Measurements from ENCODE around the gene KCTD13. TPM values are rescaled to one million over a fixed set of nuclear protein-coding genes. Genes with fewer than 3 reads are reported as not detected.
"Not testable (repeated sequence)": the region's sequence is repeated elsewhere in the genome, so short reads cannot be mapped to it uniquely, and the experiment has no call there.

Gene KCTD13
- total RNA-seq, 1 donor from 2014 or later: 38.2 TPM

- Histone ChIP-seq H3K27me3 (ENCODE audit: control insufficient read depth, insufficient read depth, low read length) (peaks cover 26% of the 10 kb centered on the region), H3K36me3 (ENCODE audit: control insufficient read depth, insufficient read depth, low read length) (no peaks in the 10 kb centered on the region), H3K4me3 (ENCODE audit: low read depth, low read length) (no peak overlapping the region)
- DNase-seq (ENCODE audit: low read depth): no peak
- TF ChIP-seq, protein P1, sequence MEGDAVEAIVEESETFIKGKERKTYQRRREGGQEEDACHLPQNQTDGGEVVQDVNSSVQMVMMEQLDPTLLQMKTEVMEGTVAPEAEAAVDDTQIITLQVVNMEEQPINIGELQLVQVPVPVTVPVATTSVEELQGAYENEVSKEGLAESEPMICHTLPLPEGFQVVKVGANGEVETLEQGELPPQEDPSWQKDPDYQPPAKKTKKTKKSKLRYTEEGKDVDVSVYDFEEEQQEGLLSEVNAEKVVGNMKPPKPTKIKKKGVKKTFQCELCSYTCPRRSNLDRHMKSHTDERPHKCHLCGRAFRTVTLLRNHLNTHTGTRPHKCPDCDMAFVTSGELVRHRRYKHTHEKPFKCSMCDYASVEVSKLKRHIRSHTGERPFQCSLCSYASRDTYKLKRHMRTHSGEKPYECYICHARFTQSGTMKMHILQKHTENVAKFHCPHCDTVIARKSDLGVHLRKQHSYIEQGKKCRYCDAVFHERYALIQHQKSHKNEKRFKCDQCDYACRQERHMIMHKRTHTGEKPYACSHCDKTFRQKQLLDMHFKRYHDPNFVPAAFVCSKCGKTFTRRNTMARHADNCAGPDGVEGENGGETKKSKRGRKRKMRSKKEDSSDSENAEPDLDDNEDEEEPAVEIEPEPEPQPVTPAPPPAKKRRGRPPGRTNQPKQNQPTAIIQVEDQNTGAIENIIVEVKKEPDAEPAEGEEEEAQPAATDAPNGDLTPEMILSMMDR (IDR thresholded peaks at IDR 0.05; ENCODE audit: insufficient read depth, low read length, poor library complexity, severe bottlenecking): no peak
Measured at GRCh38 chr16:29876217-29876593, 49.8 kb downstream of the KCTD13 start.

DNA sequence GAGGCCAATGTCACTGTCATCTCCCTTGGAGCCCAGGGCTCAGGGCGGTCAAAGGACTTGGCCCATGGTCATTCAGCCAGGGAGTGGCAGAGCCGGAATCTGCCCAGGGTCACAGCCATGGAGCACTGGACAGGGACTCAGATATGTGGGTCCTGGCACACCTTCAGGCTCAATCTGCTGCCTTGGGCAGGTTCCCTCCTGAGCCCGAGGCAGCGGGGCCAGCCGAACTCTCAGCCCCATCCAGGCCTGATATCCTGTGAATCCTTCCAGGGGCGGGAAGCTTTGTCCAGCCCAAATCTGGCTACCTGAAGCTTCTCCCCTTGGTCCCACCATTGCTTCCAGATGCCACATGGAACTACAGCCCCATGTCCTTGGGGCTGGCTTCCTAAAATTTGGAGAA, 50.8 kb downstream of the KCTD13 start:
- Histone ChIP-seq H3K36me3 (ENCODE audit: control insufficient read depth, insufficient read depth, low read length) (no peaks in the 10 kb centered on the region), H3K27me3 (ENCODE audit: control insufficient read depth, insufficient read depth, low read length) (peaks cover 26% of the 10 kb centered on the region), H3K4me3 (ENCODE audit: low read depth, low read length) (no peak overlapping the region)
- no peak for DNase-seq (ENCODE audit: low read depth)
- TF ChIP-seq, protein P1 (IDR thresholded peaks at IDR 0.05; ENCODE audit: insufficient read depth, low read length, poor library complexity, severe bottlenecking): no peak

DNA sequence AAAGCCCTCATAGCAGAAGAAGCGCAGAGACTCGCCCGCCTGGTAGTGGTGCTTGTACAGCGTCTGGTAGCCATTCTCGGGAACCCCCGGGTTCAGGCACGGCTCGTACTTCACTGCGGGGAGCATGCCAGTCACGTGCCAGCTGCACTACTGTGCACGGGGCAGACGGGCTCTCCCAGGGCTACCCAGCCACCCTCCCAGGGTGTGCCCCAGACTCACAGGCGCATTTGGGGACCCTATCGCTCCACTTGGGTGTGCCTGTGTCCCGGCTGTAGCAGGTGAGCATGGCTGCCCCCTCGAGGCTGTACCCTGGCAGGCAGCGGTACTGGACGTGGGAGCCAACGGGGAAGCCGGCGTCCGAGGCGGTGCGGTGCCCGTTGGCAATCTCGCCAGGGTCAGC, 52.7 kb downstream of the KCTD13 start:
- peaks cover 26% of the 10 kb centered on the region for H3K27me3 ChIP-seq (ENCODE audit: control insufficient read depth, insufficient read depth, low read length)
- TF ChIP-seq, protein P1 (IDR thresholded peaks at IDR 0.05; ENCODE audit: insufficient read depth, low read length, poor library complexity, severe bottlenecking): no peak
- no peaks in the 10 kb centered on the region for H3K36me3 ChIP-seq (ENCODE audit: control insufficient read depth, insufficient read depth, low read length)
- no peak overlapping the region for H3K4me3 ChIP-seq (ENCODE audit: low read depth, low read length)
- no peak for DNase-seq (ENCODE audit: low read depth)

DNA sequence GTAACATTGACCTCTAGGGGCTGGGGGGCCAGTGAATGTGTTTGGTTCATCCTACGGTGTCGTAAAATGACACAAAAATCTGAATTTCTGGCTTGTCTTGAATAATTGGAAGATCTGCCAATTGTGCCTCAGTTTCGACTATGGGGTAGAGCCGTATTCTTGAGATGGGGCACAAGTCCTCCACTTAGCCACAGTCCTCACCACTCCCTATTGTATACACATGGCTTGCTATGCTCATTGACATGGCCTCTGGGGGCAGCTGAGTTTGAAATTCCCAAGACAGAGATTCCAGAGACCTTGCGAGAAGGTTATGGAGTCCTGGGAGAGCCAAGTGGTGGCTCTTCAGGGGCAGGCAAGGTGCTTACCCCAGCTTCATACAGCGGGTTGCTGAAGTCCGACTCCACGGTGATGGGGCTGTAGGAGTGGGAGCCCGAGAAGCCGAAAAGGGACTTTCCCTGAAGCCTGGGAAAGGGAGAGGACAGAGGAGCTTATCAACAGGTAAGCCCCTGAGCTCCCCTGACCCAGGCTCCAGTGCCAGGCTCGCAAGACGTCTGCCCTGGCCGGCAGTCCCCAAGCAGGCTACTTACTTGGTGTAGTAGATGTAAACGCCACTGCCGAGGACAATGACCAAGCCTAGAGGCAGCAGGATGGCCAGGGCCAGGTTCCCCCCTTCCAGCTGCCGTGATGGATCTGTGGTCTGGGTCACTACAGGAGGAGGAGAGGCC, 54.0 kb downstream of the KCTD13 start:
- no peak for DNase-seq (ENCODE audit: low read depth)
- H3K27me3 ChIP-seq (ENCODE audit: control insufficient read depth, insufficient read depth, low read length): peaks cover 15% of the 10 kb centered on the region
- no peaks in the 10 kb centered on the region for H3K36me3 ChIP-seq (ENCODE audit: control insufficient read depth, insufficient read depth, low read length)
- no peak overlapping the region for H3K4me3 ChIP-seq (ENCODE audit: low read depth, low read length)
- TF ChIP-seq, protein P1 (IDR thresholded peaks at IDR 0.05; ENCODE audit: insufficient read depth, low read length, poor library complexity, severe bottlenecking): no peak

DNA sequence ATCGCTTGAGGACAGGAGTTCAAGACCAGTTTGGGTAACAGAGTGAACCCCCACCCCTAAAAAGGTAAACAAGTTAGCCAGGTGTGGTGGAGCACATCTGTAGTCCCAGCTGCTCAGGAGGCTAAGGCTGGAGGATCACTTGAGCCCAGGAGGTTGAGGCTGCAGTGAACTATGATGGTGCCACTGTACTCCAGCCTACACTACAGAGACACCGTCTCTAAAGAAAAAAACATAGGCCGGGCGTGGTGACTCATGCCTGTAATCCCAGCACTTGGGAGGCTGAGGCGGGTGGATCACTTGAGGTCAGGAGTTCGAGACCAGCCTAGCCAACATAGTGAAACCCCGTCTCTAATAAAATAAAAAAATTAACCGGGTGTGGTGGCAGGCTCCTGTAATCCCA, 57.0 kb downstream of the KCTD13 start:
- H3K27me3 ChIP-seq (ENCODE audit: control insufficient read depth, insufficient read depth, low read length); DNase-seq (ENCODE audit: low read depth); H3K36me3 ChIP-seq (ENCODE audit: control insufficient read depth, insufficient read depth, low read length); H3K4me3 ChIP-seq (ENCODE audit: low read depth, low read length): not testable (repeated sequence)

GRCh38 chr16:29868396-29869009, 57.5 kb downstream of the KCTD13 start:
- H3K27me3 ChIP-seq (ENCODE audit: control insufficient read depth, insufficient read depth, low read length): no peaks in the 10 kb centered on the region
- H3K36me3 ChIP-seq (ENCODE audit: control insufficient read depth, insufficient read depth, low read length): no peaks in the 10 kb centered on the region
- no peak for DNase-seq (ENCODE audit: low read depth)
- no peak overlapping the region for H3K4me3 ChIP-seq (ENCODE audit: low read depth, low read length)
- TF ChIP-seq, protein P1 (IDR thresholded peaks at IDR 0.05; ENCODE audit: insufficient read depth, low read length, poor library complexity, severe bottlenecking): no peak
